Activated CD4-positive, alpha-beta T cell treated with anti-CD3 and anti-CD28 coated beads, Interleukin-2, Interleukin-4, amounts not matched to agents 100 ng/mL and 50 ng/mL, durations not matched to agents 16 hours and 8 hours (primary cell): ENCODE measurements around the gene EVPLL.
"Not testable (repeated sequence)": the region's sequence is repeated elsewhere in the genome, so short reads cannot be mapped to it uniquely, and the experiment has no call there.

Experiments
- DNase-seq: peaks from one replicate; pipeline ENCODE4 v3.0.0-alpha.2; 2020; ENCODE audit warnings: low spot score

Gene EVPLL

DNA sequence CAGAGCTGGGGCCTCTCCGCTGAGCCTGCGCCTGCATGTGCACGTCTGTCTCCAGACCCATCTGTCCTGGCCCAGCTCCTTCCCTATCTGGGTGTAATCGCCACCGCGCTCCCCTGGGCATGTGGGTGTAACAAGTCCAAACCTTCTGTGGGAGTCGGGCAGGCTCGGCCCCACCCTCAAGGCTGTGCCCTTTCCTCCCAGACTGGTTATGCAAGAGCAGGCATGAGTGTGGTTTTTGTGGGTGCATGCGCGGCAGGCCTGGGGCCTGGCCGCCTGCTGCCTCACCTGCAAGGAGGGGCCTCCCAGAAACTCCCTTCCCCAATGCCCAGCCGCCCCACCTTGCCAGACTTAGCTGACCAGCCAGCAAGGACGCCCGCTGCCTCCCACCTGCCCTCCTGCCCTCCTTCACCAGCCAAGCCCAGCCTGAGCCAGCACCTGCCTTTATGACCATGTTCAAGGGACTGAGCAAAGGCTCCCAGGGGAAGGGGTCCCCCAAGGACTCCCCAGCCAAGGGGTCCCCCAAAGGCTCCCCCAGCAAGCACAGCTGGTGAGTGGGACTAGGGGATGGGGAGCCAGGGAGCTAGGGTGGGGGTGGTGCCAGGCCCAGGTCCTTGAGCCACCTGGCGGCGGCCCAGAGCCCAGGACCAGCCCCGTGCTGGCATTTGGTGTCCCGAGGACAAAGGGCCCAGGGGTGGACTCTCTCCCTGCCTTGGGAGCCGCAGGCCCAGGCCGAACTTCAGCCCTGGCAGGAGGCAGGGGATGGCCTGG lies at the start of gene EVPLL:
TSS of gene EVPLL (plus strand) at position 342 of the 768 bp plus-strand sequence. CDS start 3,160 bp downstream, outside the sequence.
- DNase-seq = no peak

DNA sequence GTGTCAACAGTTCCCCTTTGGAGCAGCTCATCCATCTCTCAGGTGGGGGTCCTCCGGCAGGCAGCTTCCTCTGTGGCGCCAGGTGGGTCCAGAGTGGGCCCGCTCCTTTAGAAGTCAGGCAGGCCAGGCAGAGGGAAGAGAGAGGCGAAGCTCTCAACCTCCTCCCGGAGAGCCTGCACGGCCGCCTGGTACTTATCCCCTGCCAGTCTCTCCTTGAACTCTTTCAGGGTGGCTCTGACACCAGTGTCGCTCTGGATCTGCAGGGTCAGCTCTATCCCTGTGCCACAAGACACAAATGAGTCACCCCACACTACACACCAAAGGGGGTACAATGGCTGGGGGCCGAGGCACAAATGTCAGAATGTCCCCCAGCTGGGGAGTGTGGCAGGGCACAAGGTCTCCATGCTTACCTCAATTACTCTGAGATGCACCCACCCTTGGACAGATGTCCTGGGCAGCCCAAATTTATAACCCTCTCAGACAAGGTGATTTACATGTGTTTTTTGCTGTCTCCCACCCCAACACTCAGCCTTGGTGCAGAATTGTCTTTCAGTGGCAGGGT lies 48.9 kb upstream of the EVPLL start:
- no peak for DNase-seq

DNA sequence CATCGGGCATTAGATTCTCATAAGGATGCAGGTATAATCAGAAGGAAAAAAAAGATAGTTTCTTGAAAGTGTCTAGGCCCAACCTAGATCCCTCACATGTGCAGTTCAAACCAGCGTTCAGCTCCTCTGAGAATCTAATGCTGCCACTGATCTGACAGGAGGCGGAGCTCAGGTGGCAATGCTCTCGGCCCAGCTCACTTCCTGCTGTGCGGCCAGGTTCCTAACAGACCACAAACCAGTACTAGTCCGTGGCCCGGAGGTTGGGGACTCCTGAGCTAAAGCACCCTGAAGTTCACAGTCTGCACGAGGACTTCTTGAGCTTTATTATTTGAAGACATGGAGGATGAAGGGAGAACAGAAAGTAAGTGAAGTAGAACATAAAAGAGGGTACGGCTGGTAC lies 45.7 kb upstream of the EVPLL start:
- no peak for DNase-seq

DNA sequence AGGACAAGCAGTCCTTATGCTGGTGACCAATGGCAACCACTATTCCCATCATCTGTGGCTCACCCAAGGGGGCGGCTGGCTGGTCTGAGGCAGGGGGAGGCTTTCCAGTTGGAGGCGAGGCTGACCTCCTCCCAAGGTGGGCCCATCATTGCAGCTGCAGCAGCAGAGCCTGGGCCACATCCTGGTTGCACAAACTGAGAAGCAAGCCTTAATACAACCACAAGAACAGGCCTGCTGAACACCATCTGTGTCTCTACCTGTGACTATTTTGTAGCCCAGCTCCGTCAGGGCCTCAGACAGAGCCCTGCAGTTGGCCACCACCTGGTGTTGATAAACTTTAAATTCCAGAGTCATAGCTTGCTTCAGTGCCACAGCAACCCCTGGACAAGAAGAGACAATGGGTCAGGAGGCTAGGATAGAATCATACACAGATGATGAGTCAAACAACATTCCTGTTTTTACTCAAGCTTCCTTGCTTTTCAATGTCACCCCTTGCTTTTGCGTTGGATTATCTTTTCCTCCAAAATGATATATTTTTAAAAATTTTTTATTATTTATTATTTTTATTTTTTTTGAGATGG lies 44.6 kb upstream of the EVPLL start:
- DNase-seq = peak; percentile 33

DNA sequence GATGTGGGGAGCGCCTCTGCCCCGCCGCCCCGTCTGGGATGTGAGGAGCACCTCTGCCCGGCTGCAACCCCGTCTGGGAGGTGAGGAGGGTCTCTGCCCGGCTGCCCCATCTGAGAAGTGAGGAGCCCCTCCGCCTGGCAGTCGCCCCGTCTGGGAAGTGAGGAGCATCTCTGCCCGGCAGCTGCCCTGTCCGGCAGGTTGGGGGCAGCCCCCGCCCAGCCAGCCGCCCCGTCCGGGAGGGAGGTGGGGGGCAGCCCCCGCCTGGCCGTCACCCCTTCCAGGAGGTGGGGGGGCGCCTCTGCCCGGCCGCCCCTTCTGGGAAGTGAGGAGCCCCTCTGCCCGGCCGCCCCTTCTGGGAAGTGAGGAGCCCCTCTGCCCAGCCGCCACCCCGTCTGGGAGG lies 39.4 kb upstream of the EVPLL start:
- not testable (repeated sequence) for DNase-seq

DNA sequence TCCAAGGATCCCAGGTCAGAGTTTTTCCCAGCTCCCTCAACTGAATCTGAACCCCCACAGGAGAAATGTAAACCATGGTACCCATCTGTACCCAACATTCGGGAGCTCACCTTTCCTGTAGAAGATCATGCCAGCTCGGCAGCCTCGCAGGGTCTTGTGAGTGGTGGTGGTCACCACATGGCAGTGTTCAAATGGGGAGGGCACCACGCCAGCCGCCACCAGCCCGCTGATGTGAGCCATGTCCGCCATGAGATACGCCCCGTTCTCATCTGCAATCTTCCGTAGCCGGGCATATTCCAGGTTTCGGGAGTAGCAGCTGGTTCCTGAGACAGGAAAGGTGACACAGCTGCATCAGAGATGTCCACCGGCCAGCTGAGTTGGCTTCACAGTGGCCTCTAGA lies 37.6 kb upstream of the EVPLL start:
- no peak for DNase-seq

DNA sequence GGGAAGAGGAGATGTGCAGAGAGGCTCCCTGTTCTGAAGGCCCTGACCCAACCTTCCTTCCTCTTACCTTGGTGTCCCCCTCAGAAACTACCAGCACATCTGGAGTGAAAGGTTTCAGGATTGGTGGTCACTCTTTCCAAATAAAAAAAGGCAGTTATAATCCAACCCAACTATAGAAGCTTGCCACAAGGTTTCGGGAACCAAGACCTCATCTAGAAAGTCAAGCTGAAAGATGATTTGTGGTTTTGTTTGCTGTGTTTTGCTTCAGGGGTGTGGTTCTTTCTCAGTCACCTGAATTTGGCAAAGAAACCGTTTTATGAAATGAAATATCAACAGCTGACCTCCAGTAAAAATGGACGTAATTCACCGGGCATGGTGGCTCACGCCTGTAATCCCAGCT lies 33.6 kb upstream of the EVPLL start:
- DNase-seq = no peak

DNA sequence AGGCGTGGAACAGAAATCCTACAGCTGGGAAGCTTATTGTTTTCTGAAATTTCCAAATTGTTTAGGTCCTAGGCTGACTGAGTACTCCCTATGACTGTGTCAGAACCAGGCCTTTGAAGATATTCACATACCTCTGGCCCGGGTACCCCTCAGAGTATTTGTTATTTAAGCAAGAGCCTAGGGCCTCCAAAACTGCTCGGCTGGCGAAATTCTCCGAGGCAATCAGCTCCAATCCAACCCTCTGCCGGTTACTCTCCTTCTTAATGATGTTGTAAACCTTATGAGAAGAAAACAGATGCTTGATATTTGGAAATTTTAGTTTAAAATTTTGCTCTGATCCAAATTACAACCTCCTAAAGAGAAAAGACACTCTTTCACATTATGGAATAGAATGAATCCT lies 24.0 kb upstream of the EVPLL start:
- no peak for DNase-seq

DNA sequence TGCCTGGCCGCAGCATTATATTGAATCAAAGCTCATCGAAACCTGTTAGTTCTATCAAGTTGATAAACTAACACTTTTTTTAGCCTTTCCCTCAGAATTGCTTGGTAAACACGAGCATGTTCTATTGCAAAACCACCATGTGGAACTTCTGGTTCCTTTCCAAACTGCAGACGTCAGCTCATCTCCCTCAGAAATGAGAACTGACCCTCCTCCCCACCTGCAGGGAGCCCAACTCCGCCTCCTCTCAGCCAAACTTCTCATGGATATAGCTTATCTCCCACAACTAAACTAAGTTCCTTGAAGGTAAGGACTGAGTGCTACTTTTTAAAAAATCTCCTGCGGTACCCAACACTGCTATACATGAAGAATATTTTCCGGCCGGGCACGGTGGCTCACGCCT lies 21.0 kb upstream of the EVPLL start:
- no peak for DNase-seq

DNA sequence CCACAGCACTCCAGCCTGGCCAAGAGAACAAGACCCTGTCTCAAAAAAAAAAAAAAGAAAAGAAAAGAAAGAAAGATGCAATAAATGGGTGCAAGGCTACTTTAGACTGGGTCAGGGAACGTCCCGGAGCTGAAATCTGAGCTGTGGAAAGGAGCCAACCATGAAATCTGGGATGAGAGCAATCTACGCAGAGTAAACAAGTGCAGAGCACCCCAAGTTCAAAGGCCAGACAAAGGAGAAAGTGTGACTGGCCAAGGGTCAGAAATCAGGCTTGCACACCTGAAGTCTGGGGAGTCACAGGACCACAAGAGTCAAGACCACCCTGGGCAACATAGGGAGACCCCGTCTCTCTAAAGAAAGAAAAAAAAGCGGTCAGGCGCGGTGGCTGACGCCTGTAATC lies 17.1 kb upstream of the EVPLL start:
- no peak for DNase-seq

DNA sequence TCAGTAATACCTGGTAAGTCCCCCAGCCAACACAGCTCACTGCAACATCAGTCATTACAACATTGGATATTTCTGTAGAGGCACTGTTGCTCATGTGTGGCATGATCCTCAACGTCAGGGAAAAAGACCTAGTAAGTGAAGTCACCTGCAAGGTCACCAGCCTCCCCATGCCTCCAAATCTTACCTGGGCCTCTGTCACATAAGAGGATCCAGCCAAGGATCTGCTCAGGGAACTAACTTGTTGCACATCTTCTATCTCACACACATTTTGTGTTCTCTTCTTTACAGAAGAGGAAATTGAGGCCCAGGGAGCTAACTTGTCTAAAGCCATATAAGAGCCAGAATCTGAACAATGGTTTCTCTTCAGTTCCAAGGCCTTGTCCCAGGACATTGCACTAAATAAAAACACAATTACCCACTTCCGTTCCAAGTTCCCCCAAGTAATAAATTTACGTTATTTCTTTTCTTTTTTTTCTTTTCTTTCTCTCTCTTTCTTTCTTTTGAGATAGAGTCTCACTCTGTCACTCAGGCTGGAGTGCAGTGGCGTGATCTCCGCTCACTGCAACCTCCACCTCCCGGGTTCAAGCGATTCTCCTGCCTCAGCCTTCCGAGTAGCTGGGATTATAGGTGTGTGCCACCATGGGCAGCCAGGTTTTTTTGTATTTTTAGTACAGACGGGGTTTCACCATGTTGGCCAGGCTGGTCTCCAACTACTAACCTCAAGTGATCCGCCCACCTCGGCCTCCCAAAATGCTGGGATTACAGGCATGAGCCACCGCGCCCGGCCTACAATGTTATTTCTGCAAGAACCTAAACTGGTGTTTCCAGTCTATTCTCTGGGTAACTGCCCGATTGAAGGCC lies 15.5 kb upstream of the EVPLL start:
- no peak for DNase-seq

DNA sequence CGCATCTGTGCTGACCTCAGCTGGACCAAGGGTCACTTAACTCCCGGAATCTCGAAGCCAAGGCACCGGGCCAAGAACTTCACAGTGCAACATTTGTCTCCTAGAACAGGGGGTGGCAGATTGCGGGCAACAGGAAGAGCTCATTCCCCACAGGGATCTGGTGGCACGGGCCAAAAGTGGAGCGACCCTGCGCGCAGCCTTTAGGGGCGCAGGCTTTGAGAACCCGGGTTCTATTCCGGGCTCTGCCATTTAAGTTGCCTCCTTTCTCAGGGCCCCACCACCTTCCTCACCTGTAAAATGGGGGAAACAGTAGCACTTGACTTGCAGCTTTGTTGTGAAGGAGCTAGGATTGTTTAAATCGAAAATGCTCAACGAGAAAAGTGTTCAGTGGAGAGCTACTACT lies 14.9 kb upstream of the EVPLL start:
- DNase-seq = peak; percentile 15

DNA sequence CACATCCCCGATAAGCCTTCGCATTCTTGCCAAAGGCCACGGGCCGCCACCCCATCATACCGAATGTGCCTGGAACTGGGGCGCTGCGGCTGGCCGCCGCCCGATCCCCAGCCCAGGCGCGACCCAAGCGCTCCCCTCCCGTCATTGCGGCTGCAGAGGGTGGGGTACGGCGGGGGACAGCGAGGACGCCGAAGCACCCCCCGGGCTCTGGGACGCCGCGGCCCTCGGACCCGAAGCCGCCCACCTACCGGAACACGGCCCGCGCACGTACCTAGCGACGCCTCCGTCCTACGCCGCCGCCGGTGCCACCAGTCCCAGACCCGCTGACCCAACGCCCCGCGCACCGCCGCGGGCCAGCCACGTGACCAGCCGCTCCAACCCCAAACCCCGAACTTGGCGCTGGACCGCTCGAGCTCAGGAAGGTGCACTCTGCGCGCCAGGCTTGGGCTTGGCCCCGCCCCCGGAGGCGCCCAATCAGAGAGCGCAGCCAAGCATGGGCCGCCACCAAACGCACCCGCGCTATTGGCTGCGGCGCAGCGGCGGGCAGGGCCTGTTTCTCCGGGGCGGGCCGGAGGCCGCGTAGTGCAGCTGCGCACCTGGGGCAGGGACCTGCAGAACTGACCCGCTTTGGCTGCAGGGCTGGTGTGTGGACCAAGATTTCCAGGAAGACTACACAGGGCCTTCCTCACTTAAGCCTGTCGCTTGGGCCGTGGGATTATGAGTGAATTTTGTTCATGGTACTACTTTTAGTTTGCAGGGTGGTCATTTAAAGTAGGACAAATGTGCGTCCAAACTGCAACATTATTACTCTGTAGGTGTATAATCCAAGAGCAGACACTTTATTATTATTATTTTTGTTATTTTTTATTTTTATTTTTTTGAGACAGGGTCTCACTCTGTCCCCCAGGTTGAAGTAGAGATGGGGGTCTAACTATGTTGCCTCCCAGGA lies 14.2 kb upstream of the EVPLL start, which contains the start of gene SHMT1:
TSS of gene SHMT1 (minus strand) at position 450 of the 949 bp plus-strand sequence. CDS start 7,569 bp downstream, outside the sequence.
- peak; percentile 96 for DNase-seq

DNA sequence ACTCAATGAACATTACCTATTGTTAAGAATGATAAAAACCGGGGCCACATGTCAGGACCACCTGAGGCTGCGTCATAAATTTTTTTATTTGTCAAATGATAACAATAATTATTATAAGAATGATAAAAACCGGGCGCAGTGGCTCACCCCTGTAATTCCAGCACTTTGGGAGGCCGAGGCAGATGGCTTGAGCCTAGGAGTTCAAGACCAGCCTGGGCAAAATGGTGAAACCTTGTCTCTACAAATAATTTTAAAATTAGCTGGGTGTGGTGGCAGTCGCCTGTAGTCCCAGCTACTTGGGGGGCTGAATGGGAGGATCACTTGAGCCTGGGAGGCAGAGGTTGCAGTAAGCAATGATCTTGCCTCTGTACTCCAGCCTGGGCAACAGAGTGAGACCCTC lies 13.4 kb upstream of the EVPLL start:
- no peak for DNase-seq

DNA sequence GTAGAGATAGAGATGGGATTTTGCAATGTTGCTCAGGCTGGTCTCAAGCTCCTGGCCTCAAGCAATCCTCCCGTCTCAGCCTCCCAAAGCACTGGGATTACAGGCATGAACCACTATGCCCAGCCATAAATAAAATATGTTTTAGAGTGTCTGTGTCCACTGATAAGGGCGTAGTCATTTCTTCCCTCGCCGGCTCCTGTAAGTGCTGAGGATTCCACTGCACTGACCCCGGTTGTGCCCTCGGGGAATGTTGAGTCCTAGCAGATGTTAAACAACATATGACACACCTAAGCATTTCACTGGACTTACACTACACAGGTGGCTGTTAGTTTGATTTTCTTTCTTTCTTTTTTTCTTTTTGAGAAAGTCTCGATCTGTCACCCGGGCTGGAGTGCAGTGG lies 8.6 kb upstream of the EVPLL start:
- DNase-seq = no peak

DNA sequence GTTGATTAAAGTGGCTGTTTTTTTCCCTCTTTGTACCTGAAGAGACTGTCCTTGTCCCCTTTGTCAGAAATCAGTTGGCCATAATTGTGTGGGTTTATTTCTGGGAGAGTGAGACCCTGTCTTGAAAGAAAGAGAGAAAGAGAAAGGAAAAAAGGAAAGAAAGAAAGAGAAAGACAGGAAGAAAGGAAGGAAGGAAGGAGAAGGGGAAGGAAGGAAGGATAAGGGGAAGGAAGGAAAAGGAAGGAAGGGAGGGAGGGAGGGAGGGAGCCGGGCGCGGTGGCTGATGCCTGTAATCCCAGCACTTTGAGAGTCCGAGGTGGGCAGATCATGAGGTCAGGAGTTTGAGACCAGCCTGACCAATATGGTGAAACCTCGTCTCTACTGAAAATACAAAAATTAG lies 6.8 kb upstream of the EVPLL start:
- no peak for DNase-seq

DNA sequence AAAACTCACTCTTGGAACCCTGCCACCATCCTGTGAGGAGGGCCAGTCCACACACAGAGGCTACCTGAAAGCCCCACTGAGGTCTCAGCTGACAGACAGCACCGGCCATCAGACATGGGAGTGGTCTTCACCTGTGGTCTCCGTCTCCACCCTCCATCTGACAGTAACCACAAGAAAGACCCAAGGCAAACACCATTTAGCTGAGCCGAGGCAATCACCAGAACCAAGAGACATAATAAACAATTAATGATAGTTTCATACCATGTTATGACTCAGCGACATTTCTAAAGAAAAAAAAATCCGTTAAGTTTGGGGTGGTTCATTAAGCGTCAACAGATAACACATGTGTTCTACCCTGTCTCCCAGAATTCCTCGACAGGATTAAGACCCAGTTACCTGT lies 6.1 kb upstream of the EVPLL start:
- DNase-seq = peak; percentile 31

DNA sequence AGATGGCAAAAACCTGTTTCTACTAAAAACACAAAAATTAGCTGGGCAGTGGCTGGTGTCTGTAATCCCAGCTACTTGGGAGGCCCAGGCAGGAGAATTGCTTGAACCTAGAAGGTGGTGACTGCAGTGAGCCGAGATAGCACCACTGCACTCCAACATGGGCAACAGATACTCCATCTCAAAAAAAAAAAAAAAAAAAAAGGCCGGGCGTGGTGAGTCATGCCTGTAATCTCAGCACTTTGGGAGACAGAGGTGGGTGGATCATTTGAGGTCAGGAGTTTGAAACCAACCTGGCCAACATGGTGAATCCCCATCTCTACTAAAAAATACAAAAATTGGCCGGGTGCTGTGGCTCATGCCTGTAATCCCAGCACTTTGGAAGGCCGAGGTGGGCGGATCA lies 4.4 kb upstream of the EVPLL start:
- peak; percentile 36 for DNase-seq

DNA sequence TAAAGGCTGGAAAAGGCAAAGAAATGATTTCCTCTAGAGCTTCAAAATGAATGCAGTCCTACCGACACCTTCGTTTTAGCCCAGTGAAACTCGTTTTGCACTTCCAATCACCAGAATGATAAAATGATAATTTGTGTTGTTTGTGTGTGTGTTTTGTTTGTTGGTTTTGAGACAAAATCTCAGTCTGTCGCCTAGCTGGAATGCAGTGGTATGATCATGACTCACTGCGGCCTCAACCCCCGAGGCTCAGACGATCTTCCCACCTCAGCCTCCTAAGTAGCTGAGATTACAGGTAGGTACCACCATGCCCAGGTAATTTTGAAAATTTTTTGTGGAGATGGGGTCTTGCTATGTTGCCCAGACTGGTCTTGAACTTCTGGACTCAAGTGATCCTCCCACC lies 3.4 kb upstream of the EVPLL start:
- DNase-seq = no peak

DNA sequence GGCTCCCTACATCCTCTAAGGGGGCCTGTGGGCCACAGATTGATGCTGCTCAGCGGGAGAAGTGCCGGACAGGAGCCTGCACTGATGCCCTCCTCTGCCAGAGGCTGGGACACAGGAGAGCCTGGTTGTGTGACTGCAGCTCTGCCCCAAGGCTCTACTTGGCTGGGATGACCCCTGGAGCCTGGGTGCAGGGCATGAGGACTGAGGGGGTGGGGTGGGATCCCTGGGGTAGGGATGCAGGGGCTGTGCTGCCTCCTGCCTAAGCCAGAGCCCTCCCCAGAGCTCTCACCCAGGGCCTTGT lies 577 bp downstream of the EVPLL start:
- DNase-seq = no peak

DNA sequence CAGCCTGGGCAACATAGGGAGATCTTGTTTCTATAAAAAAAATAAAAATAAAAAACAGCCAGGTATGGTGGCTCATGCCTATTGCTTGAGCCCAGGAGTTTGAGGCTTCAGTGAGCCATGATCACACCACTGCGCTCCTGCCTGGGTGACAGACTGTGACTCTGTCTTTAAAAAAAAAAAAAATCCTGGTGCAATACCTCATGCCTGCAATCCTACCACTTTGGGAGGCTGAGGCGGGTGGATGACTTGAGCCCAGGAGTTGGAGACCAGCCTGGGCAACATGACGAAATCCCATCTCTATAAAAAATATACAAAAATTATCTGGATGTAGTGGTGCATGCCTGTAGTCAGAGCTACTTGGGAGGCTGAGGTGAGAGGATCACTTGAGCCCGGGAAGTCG lies 1.0 kb downstream of the EVPLL start:
- DNase-seq = not testable (repeated sequence)
